AG10803 (cell line): ENCODE data around the gene ZNRD2.

Source experiments
- DNase-seq: peaks from one replicate; pipeline ENCODE4 v3.0.0; 2010; ENCODE audit warnings: low read depth
- H3K4me3 ChIP-seq: 2 replicates; pipeline ENCODE4 v1.5.1; 2011; ENCODE audit warnings: mild to moderate bottlenecking, low read length, control low read depth
- TF ChIP-seq, protein P1 (sequence below): conservative IDR thresholded peaks from 2 replicates; pipeline ENCODE4 v1.5.1; 2011; ENCODE audit warnings: mild to moderate bottlenecking, low read length, control low read depth, inconsistent platforms

Gene ZNRD2

DNA sequence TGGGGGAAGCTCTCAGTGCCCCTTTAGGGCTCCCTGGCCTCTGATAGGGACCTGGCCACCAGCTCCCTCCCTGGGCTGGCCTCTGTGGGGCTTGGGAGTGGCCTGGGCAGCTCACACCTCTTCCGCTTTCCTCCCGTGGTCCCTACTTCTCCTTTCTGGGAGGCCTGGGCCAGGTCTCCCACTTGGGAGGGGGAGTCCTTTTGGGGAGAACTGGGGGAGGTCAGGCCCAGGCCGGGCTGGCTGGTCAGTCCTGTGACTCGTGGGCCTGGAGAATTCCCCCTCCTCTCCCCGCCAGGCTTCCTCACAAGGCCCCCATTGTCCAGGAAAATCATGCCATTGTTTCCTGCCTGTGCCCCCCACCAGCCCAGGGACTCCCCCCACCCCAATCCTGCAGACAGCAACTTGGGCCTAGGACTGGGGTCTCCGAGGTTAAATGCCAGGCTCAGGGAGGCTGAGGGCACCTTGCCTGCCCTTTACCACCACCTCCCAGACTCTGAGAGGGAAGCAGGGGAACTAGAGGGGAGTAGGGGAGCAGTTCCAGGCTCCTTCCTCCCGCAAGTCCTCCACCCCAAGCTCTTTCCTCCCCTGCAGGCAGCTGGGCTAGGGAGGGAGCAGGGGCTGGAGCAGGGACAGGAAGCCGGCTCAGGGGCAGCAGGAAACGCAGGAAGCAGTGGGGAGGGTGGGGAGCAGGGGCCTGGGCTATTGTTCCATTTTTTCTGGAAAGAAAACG, 40.9 kb downstream of the ZNRD2 start:
- H3K4me3 ChIP-seq: peak overlapping the region; percentile 17; the same call in 1 of the 2 replicates
- TF ChIP-seq, protein P1, sequence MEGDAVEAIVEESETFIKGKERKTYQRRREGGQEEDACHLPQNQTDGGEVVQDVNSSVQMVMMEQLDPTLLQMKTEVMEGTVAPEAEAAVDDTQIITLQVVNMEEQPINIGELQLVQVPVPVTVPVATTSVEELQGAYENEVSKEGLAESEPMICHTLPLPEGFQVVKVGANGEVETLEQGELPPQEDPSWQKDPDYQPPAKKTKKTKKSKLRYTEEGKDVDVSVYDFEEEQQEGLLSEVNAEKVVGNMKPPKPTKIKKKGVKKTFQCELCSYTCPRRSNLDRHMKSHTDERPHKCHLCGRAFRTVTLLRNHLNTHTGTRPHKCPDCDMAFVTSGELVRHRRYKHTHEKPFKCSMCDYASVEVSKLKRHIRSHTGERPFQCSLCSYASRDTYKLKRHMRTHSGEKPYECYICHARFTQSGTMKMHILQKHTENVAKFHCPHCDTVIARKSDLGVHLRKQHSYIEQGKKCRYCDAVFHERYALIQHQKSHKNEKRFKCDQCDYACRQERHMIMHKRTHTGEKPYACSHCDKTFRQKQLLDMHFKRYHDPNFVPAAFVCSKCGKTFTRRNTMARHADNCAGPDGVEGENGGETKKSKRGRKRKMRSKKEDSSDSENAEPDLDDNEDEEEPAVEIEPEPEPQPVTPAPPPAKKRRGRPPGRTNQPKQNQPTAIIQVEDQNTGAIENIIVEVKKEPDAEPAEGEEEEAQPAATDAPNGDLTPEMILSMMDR: no peak
- DNase-seq: no peak

DNA sequence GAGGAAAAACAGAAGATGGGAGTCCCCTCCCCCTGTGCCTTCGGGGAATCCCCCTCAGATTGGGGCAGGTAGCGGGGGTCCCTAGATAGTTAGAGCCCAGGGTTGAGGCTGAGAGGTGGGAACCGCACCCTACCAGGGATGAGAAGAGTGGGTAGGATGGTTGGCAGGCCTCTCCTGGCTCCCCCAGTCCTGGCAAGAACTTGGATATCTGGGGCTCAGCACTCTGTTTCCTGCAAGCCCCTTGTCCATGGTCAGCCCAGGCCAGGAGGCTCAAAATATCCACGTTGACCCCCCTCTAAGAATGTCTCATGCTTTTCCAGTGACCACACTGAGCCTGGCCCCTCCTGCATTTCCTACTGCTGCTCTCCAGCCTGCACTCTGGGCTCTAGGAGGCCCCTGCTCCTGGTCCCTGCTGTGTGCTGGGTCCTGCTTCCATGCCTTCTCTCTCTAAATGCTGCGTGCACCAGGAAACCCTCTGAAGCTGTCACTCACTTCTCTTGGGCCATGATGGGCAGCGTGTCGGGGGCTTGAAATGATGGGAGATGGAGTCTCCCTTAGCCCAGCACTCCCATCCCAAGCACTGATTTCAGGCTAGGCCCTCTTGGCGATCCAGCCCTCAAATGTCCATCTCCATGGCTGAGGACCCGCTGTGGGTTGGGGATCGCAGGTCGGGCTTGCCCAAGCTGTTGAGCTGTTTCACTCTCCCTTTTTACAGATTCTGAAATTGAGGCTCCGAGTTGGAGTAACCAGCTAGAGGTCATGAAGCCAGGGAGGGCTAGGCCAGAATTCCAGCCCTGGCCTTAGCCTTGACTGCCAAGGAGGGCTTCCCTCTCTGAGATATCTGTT, 41.7 kb downstream of the ZNRD2 start:
- peak overlapping the region; percentile 95 for H3K4me3 ChIP-seq
- no peak for DNase-seq
- TF ChIP-seq, protein P1: no peak

DNA sequence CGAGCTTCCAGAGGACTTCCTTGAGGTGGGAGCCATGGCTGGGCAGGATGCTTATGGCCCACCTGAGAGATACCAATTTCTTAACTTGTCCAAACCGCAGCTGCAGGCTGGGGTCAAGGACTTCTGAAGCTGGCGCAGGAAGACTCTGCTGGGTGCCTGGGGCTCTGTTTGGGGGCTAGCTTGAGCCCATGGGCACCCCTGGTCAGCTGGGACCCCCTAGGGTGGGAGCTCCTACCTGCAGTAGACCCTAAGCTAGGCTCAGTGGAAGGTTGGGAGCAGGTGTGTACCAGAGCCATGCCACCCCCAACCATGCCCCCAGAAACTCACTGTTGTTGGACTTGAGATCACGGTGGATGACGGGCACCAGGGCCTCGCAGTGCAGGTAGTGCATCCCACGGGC, 42.4 kb downstream of the ZNRD2 start:
- no peak for DNase-seq
- TF ChIP-seq, protein P1: no peak
- peak overlapping the region; percentile 95 for H3K4me3 ChIP-seq

DNA sequence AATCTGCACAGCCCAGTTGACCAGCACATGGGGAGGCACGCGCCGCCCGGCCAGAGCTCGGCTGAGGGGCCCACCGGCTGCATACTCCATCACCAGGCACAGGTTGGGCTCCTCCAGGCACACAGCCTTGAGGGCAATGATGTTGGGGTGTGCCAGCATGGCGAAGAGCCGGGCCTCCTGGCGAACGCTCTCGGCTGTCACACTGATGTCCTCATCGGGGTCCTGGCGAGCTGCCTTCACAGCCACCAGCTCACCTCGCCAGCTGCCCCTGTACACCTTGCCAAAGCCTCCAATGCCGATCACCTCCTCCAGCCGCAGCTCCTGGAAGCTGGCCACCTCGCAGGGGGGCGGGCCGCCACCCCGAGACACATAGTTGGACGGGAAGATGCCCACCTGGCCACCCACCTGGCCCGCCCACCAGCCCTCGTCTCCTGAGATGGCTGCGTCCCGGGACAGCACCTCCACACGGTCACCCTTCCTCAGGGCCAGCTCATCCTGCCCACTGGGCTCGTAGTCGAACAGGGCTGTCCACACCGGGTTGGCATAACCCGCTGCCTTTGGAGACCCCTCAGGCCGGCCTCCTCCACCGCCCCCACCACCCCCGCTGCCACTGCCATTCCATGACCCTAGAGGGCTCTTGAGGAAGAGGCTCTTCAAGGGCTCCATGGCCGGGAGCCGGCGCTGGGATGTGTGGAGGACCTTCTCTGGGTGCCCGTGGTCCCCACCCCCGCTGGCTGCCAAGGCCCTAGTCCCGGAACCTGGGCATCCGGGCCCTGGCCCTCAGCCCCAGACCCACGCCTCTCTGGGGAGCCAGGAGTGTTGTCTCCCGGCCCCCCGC, 43.0 kb downstream of the ZNRD2 start:
- DNase-seq: no peak

DNA sequence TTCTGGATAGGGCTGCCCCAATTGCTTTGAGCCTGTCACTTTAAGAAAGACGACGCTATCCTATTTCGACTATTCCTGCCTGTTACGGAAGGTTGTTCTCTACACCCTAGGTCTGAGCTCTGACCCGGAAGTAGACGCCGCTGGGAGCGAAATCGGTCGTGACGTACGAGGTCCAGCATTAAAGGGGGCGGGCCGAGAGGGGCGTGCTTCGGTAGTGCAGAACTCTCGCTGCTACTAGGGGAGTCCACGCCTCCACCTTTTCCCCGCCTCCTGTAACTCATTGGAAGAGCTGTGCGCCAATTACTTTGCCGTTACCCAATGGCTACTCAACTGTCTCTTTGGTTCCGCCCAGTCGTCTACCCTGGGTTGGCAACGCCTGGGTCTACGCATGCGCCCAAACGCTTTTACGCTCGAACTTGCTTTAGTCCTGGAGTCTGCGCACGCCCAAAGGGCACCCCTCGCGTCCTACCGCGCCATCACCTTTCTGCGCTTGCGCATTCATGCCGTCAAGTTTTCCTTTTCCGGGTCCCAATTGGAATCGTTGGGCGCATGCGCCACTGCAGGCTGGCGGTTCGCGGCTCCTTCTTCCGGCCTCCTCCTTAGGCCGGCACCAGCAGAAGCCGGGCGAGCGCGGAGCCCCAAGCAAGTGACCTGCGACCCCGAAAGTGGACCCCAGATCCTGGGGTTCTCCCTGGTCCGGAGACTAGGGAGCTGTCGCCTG, 45.1 kb downstream of the ZNRD2 start, which contains the start of gene PCNX3:
PCNX3 (plus strand) TSS at position 548 of the 721 bp plus-strand sequence. CDS start 536 bp downstream, outside the sequence.
- peak within 1 kb of the TSS; percentile 95 for H3K4me3 ChIP-seq
- TF ChIP-seq, protein P1: no peak
- peak; percentile 100 for DNase-seq

More for the DNA sequence above, 43.0 kb downstream of the ZNRD2 start:
- TF ChIP-seq, protein P1: no peak
- H3K4me3 ChIP-seq: peak overlapping the region; percentile 95

DNA sequence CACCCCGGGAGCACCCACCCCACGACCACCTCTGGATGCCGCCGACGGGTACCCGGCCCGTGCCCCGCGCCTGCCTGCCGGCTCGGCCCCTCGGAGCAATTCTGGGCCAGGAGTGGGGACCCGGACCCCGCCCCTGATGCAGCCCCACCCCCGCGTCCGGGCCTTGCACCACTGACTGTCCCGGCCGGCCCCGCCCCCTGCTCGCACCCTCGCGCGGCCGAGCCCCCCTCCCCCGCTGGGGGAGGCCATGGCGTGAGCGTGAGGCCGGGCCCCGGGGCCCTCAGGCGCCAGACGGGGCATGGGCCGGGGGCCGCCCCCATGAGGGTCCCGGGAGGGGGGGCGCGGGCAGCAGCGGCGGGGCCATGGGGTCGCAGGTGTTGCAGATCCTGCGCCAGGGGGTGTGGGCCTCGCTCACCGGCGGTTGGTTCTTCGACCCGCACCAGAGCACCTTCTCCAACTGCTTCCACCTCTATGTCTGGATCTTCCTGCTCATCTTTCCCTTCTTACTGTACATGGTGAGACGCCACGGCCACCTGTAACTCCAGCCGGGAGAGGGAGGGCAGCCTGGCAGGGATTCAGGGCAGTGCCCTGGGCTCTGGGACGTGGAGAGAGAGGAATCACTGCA, 45.8 kb downstream of the ZNRD2 start:
- DNase-seq: no peak
- TF ChIP-seq, protein P1: no peak
- H3K4me3 ChIP-seq: peak overlapping the region; percentile 83
